GM18520 (cell line): ENCODE measurements around the gene C1orf115.
"Not testable (repeated sequence)": the region's sequence is repeated elsewhere in the genome, so short reads cannot be mapped to it uniquely, and the experiment has no call there.

Experiments used
- ATAC-seq: cut with Tn5 transposase; IDR thresholded peaks from one replicate; pipeline ENCODE4 v1.9.1; 2021; ENCODE audit not compliant: unreplicated experiment

The C1orf115 gene

DNA sequence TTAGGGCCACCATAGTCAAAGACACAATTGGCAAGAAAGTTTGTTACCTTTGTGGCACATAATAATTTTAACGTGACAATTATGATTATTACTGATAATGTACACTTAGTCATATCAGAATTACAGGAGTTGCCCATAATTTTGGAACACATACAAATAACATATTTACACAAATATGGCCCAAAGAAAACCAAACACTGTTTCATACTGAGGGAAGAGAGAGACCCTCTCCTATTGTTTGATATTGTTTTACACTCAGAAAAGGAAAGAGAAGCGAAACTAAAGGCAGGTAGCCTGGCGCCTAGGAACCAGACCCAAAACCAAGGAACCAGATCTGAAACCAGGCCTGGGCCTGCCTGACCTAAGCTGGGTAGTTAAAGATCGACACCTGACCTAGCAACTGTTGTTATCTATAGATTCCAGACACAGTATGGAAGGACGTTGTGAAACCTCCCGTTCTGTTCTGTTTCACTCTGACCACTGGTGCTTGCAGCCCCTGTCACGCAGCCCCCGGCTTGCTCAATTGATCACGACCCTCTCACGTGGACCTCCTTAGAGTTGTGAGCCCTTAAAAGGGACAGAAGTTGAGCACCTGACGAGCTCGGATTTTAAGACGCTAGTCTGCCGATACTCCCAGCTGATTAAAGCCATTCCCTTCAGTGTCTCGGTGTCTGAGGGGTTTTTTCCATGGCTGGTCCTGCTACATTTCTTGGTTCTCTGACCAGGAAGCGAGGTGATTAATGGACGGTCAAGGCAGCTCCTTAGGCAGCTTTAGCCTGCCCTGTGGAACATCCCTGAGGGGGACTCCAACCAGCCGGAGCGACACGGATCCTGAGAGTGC is 27.9 kb downstream of the C1orf115 start:
- ATAC-seq: no peak

DNA sequence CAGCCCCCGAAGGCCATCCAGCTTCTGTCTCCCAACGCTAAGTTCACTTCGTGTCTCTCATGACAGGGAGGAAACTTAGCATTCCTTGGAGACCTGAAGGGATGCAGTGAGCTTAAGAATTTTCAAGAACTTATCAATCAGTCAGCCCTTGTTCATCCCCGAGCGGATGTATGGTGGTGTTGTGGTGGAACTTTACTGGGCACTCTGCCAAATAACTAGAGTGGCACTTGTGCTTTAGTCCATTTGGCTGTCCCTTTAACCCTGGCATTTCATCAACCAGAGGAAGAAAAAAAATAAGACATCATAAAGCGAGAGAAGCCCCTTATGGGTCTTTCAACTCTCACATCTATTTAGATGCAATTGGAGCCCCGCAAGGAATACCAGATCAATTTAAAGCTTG is 31.1 kb downstream of the C1orf115 start:
- ATAC-seq: not testable (repeated sequence)

DNA sequence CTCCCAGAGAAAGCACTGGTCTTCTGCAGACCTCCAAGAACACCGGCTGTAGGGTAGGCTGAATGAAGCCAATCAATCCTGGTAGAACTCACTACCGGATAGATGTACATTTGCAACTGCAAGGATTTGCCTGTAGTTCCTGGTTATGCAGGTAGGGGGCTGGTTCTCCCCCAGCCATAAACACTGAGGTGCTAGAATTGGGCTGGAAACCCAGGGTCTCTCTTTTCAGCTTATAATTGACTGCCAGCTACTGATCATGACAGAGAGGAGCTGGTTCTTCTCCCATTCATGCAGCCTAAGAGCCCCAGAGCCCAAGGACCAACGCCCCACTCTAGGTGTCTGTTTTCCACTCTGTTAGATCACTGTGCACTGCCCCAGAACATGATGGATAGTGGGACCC is 36.5 kb downstream of the C1orf115 start:
- no peak for ATAC-seq

DNA sequence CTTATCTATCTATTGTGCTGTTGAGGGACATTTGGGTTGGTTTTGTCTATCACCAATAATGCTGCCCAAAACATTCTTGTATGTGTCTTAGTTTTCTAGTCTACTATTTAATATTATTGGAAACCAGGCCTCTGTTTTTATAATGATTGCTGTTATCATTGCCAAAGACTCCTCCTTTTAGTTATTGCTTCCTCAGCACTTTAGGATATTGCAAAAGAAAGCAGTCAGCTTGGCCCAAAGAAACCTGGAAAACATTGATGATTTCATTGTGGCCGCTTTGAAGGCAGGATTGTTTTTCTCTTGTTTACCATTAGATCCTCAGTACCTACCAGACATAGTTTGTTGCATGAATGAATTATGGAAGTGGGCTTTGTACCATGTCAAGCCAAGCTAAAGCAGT is 37.4 kb downstream of the C1orf115 start:
- no peak for ATAC-seq

DNA sequence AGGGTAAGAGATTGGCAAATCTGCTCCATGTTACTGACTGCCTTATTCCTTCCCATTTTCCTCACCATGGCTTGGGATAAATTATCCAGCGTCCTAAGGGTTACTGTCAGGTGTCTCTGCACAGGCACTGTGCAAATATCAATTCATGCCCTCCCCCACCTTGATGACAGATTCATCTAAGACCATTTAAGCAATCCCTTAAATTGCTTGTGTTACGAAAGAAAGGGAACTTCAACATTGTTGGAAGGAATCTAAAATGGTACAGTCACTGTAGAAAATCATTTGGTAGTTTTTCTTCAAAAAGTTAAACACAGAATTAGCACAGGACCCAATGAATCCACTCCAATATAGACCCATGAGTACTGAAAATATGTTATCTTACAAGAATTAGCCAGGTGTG is 40.3 kb downstream of the C1orf115 start:
- no peak for ATAC-seq

DNA sequence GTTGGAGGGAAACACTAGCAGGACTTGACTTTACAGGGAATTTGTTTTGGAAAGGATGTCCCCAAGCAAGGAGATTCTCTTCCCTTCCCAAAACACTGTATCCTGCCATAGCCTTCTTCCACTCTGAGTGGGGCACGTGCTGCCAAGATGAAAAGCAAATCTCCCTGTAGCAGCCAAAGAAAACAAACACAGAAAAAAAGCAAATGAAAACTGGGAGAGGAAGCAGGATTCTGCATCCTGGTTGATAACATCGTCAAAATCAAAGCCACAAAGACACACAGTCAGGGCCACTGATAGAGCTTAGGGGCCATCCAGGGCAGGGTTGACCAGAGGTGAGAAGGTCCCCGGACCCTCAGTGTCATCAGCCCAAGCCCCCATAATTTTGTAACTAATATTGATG is 42.0 kb downstream of the C1orf115 start:
- ATAC-seq: no peak

DNA sequence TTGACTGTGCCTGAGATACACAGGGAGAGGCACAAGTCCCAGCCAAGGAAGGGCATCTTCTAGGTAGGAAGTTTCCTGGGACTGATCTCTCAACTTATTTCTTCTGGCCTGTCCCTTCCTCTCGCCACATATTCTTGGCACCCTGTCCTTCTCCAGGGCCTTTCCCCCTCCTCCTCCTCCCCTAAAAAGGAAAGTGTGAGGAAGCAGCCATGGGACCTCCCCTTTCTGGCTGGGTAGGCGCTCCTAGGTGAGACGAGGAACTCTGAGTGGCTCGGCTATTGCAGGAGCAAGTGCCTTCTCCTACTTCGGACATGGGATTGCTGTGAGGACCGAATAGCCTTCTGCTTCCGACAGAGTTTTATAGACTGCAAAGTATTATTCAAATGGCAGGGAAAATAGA is 42.5 kb downstream of the C1orf115 start:
- ATAC-seq: no peak

DNA sequence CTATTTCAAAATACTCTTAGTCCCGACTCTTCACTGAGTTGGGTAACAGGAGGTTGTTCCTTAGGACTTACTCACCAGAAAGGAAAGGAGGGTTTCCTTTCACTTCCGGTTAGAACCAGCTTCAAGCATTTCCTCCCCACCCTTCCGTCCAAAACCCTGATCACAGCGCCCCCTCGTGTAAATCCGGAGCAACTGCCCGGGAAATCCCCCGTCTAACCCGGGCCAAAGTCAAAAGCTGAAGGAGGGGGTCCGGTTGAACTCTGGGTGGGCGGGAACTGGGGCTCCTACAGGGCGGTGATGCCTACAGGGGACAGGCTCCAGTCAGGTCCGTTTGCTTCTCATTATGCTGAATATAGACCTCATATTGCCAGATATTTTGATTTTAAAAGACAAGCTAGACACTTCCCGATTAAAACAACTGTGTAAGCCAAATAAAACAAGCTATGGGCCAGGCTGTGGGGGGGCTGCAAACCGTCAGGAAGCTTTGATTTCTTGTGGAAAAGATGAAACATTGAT is 43.0 kb downstream of the C1orf115 start:
- ATAC-seq: no peak

DNA sequence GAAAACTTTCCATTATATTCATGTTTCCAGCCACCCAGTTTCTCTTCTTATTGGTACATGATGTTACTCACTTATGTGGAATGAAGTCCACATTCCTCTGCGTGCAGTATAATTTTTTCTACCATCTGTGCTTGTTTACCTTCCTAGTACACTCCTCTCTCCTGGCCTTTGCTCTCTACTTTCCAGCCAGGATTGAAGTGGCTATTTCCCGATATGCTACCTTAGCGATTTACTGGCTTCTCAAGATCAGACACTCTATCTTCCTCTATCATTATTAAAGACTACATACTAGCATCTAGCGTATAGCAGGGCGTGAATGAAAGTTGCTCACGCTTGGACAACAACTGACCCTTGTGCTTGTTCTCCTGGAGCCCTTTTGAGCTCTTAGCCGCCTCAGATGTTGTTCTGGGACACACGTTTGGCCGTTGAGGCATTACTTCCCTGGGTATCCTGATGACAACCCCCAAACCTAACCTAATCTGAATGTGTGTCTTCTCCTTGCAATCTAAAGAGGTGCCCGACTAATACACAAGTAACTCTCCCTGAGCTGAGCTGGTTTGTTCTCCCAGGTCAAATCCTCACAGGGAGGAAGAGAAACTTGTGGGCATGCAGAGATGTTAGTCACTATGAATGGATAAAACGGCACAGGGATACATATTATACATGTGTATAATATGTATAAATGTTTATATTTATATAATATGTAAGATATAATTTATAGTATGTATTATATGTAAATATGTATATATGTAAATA is 44.6 kb downstream of the C1orf115 start:
- ATAC-seq: no peak

DNA sequence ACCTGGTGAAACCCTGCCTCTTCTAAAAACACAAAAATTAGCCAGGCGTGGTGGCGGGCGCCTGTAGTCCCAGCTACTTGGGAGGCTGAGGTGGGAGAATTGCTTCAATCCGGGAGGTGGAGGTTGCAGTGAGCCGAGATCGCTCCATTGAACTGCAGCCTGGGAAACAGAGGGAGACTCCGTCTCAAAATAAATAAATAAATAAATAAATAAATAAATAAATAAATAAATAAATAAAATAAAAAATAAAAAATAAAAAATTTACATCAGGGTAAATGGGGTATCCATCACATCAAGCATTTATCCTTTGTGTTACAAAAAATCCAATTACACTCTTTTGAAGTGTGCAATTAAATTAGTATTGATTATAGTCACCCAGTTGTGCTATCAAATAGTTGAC is 46.1 kb downstream of the C1orf115 start:
- ATAC-seq: not testable (repeated sequence)

DNA sequence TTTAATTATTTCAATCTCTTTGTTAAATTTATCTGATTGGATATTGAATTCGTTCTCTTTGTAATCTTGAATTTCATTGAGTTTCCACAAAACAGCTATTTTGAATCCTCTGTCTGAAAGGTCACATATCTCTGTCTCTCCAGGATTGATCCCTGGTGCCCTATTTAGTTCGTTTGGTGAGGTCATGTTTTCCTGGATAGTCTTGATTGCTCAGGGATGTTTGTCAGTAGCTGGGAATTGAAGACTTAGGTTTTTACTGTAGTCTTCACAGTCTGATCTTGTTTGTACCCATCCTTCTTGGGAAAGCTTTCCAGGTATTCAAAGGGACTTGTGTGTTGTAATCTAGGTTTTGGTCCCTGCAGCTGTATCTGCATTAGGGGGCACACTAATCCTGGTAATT is 51.2 kb downstream of the C1orf115 start:
- ATAC-seq: no peak

DNA sequence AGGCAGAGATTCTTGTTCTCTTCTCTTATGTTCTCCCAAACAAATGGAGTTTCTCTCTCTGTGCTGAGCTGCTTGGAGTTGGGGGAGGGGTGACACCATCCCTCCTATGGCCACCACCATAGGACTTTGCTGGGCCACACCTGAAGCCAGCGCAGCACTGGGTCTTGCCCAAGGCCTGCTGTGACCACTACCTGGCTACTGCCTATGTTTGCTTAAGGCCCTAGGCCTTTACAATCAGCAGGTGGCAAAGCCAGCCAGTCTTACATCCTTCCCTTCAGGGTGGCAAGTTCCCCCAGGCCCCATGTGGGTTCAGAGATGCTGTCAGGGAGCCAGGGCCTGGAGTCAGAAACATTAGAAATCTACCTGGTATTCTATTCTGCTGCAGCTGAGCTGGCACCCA is 51.7 kb downstream of the C1orf115 start:
- ATAC-seq: no peak

DNA sequence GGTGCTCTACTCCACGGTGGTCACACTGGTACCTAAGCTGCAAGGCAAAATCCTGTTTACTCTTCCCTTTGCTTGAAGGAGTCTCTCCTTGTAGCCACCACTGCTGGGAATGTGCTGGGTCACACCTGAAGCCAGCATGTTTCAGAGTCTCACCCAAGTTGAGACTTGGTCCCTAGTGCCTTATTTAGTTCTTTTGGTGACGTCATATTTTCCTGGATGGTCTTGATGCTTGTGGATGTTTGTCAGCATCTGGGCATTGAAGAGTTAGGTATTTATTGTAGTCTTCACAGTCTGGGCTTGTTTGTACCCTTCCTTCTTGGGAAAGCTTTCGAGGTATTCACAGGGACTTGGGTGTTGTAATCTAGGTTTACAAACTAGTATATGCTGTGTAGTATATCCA is 52.4 kb downstream of the C1orf115 start:
- no peak for ATAC-seq

DNA sequence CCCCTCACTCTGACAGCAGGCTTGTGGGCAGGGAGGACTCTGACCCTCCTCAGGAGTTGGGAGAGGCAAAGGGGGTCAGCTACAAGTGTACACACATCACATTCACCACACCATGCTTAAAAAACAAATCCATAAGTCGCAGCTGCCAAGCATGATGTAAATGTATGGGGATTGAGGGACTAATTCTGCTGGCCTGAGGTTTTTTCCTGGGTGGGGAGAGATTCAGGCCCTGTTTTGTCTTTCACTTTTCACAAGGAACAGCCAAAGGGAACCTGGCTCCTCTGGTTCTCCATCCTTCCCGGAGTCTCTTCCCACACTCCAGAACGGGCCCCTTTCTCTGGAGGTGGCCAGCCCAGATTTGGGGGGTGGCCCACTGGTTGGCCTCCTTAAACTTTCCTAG is 56.7 kb downstream of the C1orf115 start:
- no peak for ATAC-seq

DNA sequence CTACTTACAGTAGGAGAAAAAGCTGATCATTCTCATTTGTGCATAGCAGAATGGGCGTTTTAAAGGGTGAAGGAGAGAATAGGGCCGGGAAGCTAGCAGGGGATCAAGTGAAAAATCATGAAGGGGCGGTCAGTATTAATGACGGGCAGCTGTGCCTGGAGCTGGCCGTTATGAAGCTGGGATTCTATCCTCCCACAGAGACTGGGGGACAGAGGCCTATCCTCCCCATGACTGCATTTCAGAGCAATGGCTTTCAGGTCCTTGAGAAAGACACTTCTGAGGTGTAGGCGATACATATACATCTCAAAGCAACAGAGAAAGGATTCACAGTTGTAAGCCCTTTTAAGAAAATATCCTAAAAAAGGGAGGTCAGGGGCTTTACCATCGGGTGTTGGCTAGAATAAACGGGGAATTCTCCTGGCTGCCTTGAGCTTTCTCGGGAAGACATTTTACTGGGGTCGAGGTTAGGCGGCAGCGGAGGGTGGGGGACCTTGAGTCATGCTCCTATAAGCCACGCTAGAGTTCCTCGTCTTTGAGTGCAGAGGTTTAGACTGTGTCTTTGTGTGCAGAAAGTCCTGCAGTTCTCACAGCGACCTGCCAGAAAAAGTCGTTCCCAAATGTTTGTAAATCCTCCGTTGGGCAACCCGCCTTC is 57.4 kb downstream of the C1orf115 start:
- ATAC-seq: no peak

DNA sequence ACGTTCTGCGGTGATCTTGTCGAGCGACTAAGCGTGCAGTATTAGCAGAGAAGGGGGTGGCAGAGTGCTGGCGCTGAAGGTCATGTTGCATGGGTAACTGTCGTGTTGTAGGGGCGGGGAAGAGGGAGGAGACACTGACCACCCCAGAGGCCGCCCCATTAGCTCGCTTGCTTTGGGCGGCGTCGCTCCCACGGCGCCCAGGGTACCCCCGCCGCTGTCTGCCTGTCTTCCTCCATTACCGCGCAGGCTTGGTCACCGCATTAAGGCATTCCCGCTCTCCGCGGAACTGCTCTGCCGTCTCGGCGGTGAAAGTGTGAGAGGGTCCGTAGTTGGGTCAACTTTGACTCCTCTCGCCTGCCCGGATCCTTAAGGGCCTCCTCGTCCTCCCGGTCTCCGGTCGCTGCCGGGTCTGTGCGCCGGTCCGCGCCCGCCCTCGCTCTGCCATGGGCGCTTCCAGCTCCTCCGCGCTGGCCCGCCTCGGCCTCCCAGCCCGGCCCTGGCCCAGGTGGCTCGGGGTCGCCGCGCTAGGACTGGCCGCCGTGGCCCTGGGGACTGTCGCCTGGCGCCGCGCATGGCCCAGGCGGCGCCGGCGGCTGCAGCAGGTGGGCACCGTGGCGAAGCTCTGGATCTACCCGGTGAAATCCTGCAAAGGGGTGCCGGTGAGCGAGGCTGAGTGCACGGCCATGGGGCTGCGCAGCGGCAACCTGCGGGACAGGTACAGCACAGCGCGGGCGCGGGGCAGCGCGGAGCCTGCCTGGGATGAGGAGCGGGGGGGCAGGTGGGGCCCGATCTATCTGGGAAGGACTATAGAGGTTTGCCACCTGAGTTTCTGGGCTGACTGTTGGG is 58.1 kb downstream of the C1orf115 start, which contains the start of gene MTARC2:
TSS of gene MTARC2 (plus strand) at position 234 of the 846 bp plus-strand sequence. CDS start at position 444, 210 bp downstream.
- peak; percentile 42 for ATAC-seq
